ENCODE results near the gene SOX11. TPM values are rescaled to one million over a fixed set of nuclear protein-coding genes. Genes with fewer than 3 reads are reported as not detected.

The SOX11 gene
- polyA plus RNA-seq, 1 donor (not counting 4 experiments of a cell fraction or from before 2014, with no cell fraction given) = not detected

DNA sequence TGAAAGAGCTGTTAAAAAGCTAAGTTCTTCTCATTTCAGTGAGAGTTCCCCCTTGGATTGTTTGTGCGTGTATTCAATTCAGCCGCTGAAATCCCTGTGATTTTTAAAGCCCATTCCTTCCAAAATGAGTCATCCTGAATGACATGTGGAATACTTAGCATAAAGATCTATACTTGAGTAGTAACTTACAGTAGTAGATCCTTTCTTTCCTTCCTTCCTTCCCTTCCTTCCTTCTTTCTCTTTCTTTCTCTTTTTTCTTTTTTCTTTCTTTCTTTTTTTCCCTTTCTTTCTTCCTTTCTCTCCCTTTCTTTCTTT, 18.2 kb upstream of the SOX11 start:
- no peaks in the 10 kb centered on the region for H3K27me3 ChIP-seq (ENCODE audit: control insufficient read depth, extremely low read depth, insufficient read depth, low read length)
- TF ChIP-seq, protein P1, sequence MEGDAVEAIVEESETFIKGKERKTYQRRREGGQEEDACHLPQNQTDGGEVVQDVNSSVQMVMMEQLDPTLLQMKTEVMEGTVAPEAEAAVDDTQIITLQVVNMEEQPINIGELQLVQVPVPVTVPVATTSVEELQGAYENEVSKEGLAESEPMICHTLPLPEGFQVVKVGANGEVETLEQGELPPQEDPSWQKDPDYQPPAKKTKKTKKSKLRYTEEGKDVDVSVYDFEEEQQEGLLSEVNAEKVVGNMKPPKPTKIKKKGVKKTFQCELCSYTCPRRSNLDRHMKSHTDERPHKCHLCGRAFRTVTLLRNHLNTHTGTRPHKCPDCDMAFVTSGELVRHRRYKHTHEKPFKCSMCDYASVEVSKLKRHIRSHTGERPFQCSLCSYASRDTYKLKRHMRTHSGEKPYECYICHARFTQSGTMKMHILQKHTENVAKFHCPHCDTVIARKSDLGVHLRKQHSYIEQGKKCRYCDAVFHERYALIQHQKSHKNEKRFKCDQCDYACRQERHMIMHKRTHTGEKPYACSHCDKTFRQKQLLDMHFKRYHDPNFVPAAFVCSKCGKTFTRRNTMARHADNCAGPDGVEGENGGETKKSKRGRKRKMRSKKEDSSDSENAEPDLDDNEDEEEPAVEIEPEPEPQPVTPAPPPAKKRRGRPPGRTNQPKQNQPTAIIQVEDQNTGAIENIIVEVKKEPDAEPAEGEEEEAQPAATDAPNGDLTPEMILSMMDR (optimal IDR thresholded peaks at IDR 0.05 in 1 of 3, IDR thresholded peaks at IDR 0.05 in 1 of 3, conservative IDR thresholded peaks at IDR 0.05 in 1 of 3; ENCODE audit: extremely low read depth in 1 of 3, insufficient read depth in 2 of 3, low read length in 3 of 3) = no peak
- TF ChIP-seq EZH2 (IDR thresholded peaks at IDR 0.05; ENCODE audit: low read length) = no peak
- DNase-seq (ENCODE audit: low read depth, low spot score) (no peak), FAIRE-seq (no peak)
- no peak overlapping the region for H3K27ac ChIP-seq (ENCODE audit: control insufficient read depth, insufficient read depth, low read length)
- H3K4me2 ChIP-seq (ENCODE audit: control insufficient read depth, extremely low read depth, insufficient read depth, low read depth, low read length) = no peak overlapping the region
- H3K9me3 ChIP-seq (ENCODE audit: control insufficient read depth, low read depth, low read length) = no peaks in the 10 kb centered on the region
- H3K36me3 ChIP-seq (ENCODE audit: control insufficient read depth in 2 of 2, extremely low read depth in 1 of 2, insufficient read depth in 2 of 2, low read length in 2 of 2) = no peaks in the 10 kb centered on the region
- no peaks in the 10 kb centered on the region for H3K4me1 ChIP-seq (ENCODE audit: control insufficient read depth, extremely low read depth, insufficient read depth, low read length)
- H4K20me1 ChIP-seq (ENCODE audit: control insufficient read depth, extremely low read depth, insufficient read depth, low read length) = no peaks in the 10 kb centered on the region
- H3K9me1 ChIP-seq (ENCODE audit: control insufficient read depth, extremely low read depth, insufficient read depth, low read length) = no peaks in the 10 kb centered on the region
- no peaks in the 10 kb centered on the region for H3K79me2 ChIP-seq (ENCODE audit: control insufficient read depth, insufficient read depth, low read length)
- no peak overlapping the region for H3K9ac ChIP-seq (ENCODE audit: control insufficient read depth, extremely low read depth, insufficient read depth, low read length)
- H3K4me3 ChIP-seq (ENCODE audit: control insufficient read depth in 2 of 3, extremely low read depth in 1 of 3, insufficient read depth in 2 of 3, low read depth in 1 of 3, low read length in 3 of 3) = no peak overlapping the region
- dilution Hi-C loops (cut with MboI; ENCODE audit: extremely low pct_ligation_motif_present, low sequenced_read_pairs) = no loop called here
- no peak overlapping the region for H2AFZ ChIP-seq (ENCODE audit: control insufficient read depth, low read length)

DNA sequence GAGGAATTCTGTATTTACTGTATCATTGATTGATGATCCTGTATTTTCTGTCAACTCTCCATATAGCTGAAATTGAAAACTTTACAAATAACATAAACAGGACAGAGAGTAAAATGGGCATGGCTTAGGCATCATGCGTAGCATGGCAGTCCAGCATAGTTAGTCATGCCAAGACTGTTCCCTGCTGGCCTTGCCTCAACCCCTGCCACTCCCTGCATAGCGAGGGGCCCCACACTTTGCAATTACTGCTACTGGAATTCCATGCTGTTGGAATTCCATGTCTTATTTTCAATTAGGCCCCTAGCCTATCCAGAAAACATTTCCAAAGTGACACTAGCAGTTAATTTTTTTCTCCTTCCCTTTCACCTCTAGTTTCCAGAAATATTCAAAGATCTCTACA, 15.1 kb upstream of the SOX11 start:
- Histone ChIP-seq H3K27ac (ENCODE audit: control insufficient read depth, insufficient read depth, low read length) (no peak overlapping the region), H3K36me3 (ENCODE audit: control insufficient read depth in 2 of 2, extremely low read depth in 1 of 2, insufficient read depth in 2 of 2, low read length in 2 of 2) (no peaks in the 10 kb centered on the region), H3K27me3 (ENCODE audit: control insufficient read depth, extremely low read depth, insufficient read depth, low read length) (no peaks in the 10 kb centered on the region), H4K20me1 (ENCODE audit: control insufficient read depth, extremely low read depth, insufficient read depth, low read length) (no peaks in the 10 kb centered on the region), H3K9me1 (ENCODE audit: control insufficient read depth, extremely low read depth, insufficient read depth, low read length) (no peaks in the 10 kb centered on the region), H3K9me3 (ENCODE audit: control insufficient read depth, low read depth, low read length) (no peaks in the 10 kb centered on the region), H2AFZ (ENCODE audit: control insufficient read depth, low read length) (no peak overlapping the region), H3K4me3 (ENCODE audit: control insufficient read depth in 2 of 3, extremely low read depth in 1 of 3, insufficient read depth in 2 of 3, low read depth in 1 of 3, low read length in 3 of 3) (no peak overlapping the region), H3K9ac (ENCODE audit: control insufficient read depth, extremely low read depth, insufficient read depth, low read length) (no peak overlapping the region), H3K79me2 (ENCODE audit: control insufficient read depth, insufficient read depth, low read length) (no peaks in the 10 kb centered on the region), H3K4me1 (ENCODE audit: control insufficient read depth, extremely low read depth, insufficient read depth, low read length) (no peaks in the 10 kb centered on the region), H3K4me2 (ENCODE audit: control insufficient read depth, extremely low read depth, insufficient read depth, low read depth, low read length) (no peak overlapping the region)
- DNase-seq (ENCODE audit: low read depth, low spot score) (no peak), FAIRE-seq (no peak)
- TF ChIP-seq, protein P1 (optimal IDR thresholded peaks at IDR 0.05 in 1 of 3, IDR thresholded peaks at IDR 0.05 in 1 of 3, conservative IDR thresholded peaks at IDR 0.05 in 1 of 3; ENCODE audit: extremely low read depth in 1 of 3, insufficient read depth in 2 of 3, low read length in 3 of 3) = no peak
- TF ChIP-seq EZH2 (IDR thresholded peaks at IDR 0.05; ENCODE audit: low read length) = no peak
- dilution Hi-C loops (cut with MboI; ENCODE audit: extremely low pct_ligation_motif_present, low sequenced_read_pairs) = no loop called here

Data from keratinocyte (primary cell).